Endodermal cell (in vitro differentiated cells): Measurements from ENCODE around the gene PIGX. TPM values are rescaled to one million over a fixed set of nuclear protein-coding genes. Genes with fewer than 3 reads are reported as not detected.

ENCODE experiments used
- DNase-seq: peaks from one replicate; pipeline ENCODE4 v3.0.0-alpha.2; 2017
- H3K27ac ChIP-seq: 2 replicates; pipeline ENCODE4 v1.5.1; 2013; ENCODE audit warnings: mild to moderate bottlenecking, low read depth, low read length, moderate library complexity
- H3K27me3 ChIP-seq: 2 replicates; pipeline ENCODE4 v1.6.1; 2013; ENCODE audit warnings: mild to moderate bottlenecking, low read length, moderate library complexity; ENCODE audit not compliant: insufficient read depth, control insufficient read depth, poor library complexity, severe bottlenecking
- H3K36me3 ChIP-seq: 2 replicates; pipeline ENCODE4 v1.7.0; 2013; ENCODE audit warnings: mild to moderate bottlenecking, low read length, moderate library complexity; ENCODE audit not compliant: control insufficient read depth, insufficient read depth
- H3K4me1 ChIP-seq: one replicate; pipeline ENCODE4 v1.7.0; 2013; ENCODE audit warnings: low read length; ENCODE audit not compliant: control insufficient read depth, insufficient read depth
- H3K4me3 ChIP-seq: 2 replicates; pipeline ENCODE4 v1.5.1; 2013; ENCODE audit warnings: mild to moderate bottlenecking, low read length, moderate library complexity
- H3K9ac ChIP-seq: 2 replicates; pipeline ENCODE4 v1.6.1; 2013; ENCODE audit warnings: mild to moderate bottlenecking, low read length, moderate library complexity; ENCODE audit not compliant: poor library complexity, severe bottlenecking; ENCODE audit errors: extremely low read depth
- H3K9me3 ChIP-seq: 2 replicates; pipeline ENCODE4 v1.6.1; 2013; ENCODE audit warnings: mild to moderate bottlenecking, low read length, moderate library complexity; ENCODE audit not compliant: control insufficient read depth
- H3K27ac Mint-ChIP-seq: 2 replicates; pipeline ENCODE4 v1.8.0; 2020; ENCODE audit warnings: mixed read lengths
- H3K27me3 Mint-ChIP-seq: 2 replicates; pipeline ENCODE4 v1.8.0; 2021; ENCODE audit warnings: mild to moderate bottlenecking, mixed read lengths; ENCODE audit not compliant: insufficient read depth
- H3K36me3 Mint-ChIP-seq: 2 replicates; pipeline ENCODE4 v1.8.0; 2020; ENCODE audit warnings: low read depth, mixed read lengths
- H3K4me1 Mint-ChIP-seq: 2 replicates; pipeline ENCODE4 v1.8.0; 2020; ENCODE audit warnings: mixed read lengths
- H3K4me3 Mint-ChIP-seq: 2 replicates; pipeline ENCODE4 v1.8.0; 2020; ENCODE audit warnings: mild to moderate bottlenecking, moderate library complexity, mixed read lengths
- H3K9me3 Mint-ChIP-seq: 2 replicates; pipeline ENCODE4 v1.8.0; 2020; ENCODE audit warnings: mild to moderate bottlenecking, mixed read lengths
- WGBS, 2 experiments: methylation state at CpG; one replicate each; pipeline versions ENCODE4 v1.1.5 to v1.1.7; 2013; ENCODE audit warnings: missing lambda C conversion rate in 2 of 2, mixed read lengths in 1 of 2; ENCODE audit not compliant: insufficient coverage in 1 of 2, insufficient read length in 1 of 2; 5-methylcytosine and 5-hydroxymethylcytosine counted together
- total RNA-seq, 2 donors: library from RNA; stranded (reverse); fragmentation: NEBNext Ultra II Directional in 1 of 2; extraction: Animal tissue kit (Norgen Biotek cat#: 25700) in 1 of 2; gene quantifications; 2 replicates in 1 of 2; 3 replicates in 1 of 2; pipeline ENCODE4 v1.2.1, GENCODE V29; 2021
- TF ChIP-seq, protein P1 (sequence below): fragments of 200-600 bp; sonication (generic); conservative IDR thresholded peaks from 2 replicates; pipeline ENCODE4 v1.5.0; 2021; ENCODE audit warnings: antibody characterized with exemption, mild to moderate bottlenecking

The PIGX gene
- total RNA-seq, 2 donors from 2014 or later: 21.8 to 33.3 TPM

DNA sequence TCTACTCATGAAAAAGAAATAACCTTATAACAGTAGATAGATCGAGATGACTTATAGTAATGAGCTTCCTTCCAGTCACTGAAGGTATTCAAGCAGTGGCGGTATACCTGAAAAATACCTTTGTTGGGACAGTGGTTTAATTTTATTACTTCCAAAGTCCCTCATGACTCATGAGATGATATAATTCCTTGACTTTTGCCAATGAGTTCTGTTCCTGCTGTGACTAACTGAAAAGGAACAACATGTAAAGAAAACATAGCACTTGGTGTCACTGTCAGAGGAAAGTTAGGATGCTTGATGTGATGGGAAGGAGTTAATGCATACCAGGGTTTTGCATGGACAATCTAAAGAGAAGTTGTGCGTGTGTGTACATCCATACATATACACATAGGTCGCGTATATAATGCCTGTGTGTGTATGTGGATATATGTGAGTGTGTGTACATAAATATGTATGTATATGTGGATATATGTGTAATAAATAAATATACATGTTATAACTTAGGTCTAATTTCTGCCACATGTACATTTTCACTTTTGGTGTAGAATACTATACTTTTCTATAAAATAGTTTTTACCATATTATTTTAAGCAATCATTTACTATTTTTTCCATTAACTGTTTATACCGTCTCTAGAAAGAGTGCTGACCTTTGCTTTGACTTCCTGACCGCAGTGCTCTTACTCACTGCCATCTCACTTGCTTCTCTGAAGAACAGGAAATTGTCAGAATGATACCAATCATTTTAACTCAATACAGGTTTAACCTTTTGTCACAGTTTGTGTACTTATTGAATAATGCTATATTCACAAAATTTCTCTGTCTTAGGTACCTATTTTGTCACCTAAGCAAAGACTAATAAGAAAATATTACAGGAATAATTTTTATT is 14.9 kb downstream of the PIGX start:
- Mint-ChIP-seq H3K4me3 (no peak overlapping the region), H3K27ac (no peak overlapping the region), H3K27me3 (no peaks in the 10 kb centered on the region), H3K4me1 (no peaks in the 10 kb centered on the region), H3K9me3 (no peaks in the 10 kb centered on the region), H3K36me3 (peaks cover 33% of the 10 kb centered on the region)
- TF ChIP-seq, protein P1, sequence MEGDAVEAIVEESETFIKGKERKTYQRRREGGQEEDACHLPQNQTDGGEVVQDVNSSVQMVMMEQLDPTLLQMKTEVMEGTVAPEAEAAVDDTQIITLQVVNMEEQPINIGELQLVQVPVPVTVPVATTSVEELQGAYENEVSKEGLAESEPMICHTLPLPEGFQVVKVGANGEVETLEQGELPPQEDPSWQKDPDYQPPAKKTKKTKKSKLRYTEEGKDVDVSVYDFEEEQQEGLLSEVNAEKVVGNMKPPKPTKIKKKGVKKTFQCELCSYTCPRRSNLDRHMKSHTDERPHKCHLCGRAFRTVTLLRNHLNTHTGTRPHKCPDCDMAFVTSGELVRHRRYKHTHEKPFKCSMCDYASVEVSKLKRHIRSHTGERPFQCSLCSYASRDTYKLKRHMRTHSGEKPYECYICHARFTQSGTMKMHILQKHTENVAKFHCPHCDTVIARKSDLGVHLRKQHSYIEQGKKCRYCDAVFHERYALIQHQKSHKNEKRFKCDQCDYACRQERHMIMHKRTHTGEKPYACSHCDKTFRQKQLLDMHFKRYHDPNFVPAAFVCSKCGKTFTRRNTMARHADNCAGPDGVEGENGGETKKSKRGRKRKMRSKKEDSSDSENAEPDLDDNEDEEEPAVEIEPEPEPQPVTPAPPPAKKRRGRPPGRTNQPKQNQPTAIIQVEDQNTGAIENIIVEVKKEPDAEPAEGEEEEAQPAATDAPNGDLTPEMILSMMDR: no peak
- Histone ChIP-seq H3K9me3 (no peaks in the 10 kb centered on the region), H3K4me1 (no peaks in the 10 kb centered on the region), H3K27me3 (no peaks in the 10 kb centered on the region), H3K36me3 (peaks cover 37% of the 10 kb centered on the region), H3K4me3 (no peak overlapping the region), H3K27ac (no peak overlapping the region), H3K9ac (no peak overlapping the region)
- WGBS, 2 experiments: 85 to 94% methylated on average over 3 to 5 of the region's 7 CpGs
- no peak for DNase-seq

DNA sequence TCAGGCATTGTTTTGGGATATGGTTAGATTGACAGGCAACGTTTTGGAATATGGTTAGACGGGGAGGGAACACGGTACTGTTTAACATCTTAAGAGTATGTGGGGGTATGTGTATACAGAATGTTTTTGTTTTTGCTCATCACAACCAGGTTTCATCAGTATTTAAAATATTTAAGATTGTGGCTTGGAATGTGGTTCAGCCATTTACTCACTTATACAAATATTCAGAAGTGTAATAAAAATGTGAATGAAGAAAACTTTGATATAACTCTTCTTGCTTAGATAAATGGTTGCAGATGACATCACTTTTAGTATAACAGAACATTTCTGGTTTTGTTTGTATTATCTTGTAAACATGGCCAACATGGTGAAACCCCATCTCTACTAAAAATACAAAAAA is 23.6 kb downstream of the PIGX start:
- no peak overlapping the region for H3K4me3 Mint-ChIP-seq
- no peak overlapping the region for H3K27ac Mint-ChIP-seq
- Histone ChIP-seq H3K9me3 (peaks cover 6% of the 10 kb centered on the region), H3K36me3 (peaks cover 21% of the 10 kb centered on the region), H3K4me1 (no peaks in the 10 kb centered on the region), H3K27me3 (no peaks in the 10 kb centered on the region), H3K27ac (no peak overlapping the region), H3K4me3 (no peak overlapping the region), H3K9ac (no peak overlapping the region)
- 98 to 100% methylated on average over 3 of the region's 3 CpGs for WGBS, 2 experiments
- no peaks in the 10 kb centered on the region for H3K27me3 Mint-ChIP-seq
- TF ChIP-seq, protein P1: no peak
- no peak for DNase-seq
- H3K9me3 Mint-ChIP-seq: peaks cover 11% of the 10 kb centered on the region
- H3K4me1 Mint-ChIP-seq: no peaks in the 10 kb centered on the region
- H3K36me3 Mint-ChIP-seq: peaks cover 30% of the 10 kb centered on the region

DNA sequence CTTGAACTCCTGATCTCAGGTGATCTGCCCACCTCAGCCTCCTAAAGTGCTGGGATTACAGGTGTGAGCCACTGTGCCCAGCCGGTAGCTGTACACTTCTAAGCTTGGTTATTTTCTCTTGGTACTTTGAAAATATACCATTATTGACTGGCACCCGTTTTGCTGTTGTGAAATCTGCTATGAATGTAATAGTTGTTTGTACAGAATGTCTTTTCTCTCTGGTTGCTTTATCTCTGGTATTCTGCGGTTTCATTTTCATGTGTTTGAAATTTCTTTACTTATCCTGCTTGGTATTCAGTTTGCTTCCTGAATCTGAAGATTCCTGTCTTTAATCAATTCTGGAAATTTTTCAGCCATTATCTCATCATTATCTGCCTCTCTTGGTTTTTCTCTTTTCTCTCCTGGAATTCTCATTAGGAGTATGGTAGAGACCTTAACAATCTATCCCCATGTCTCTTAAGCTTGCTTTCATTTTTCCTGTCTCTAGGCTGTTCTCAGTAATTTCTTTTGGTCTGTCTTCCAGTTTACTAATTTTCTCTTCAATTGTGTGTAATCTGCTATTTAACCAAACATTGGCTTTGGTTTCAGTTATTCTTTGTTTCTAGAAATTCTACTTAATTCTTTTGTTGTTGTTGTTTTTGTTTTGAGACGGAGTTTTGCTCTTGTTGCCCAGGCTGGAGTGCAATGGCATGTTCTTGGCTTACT is 24.6 kb downstream of the PIGX start:
- peaks cover 4% of the 10 kb centered on the region for H3K4me1 Mint-ChIP-seq
- H3K9ac ChIP-seq: no peak overlapping the region
- H3K36me3 Mint-ChIP-seq: peaks cover 26% of the 10 kb centered on the region
- peaks cover 11% of the 10 kb centered on the region for H3K9me3 Mint-ChIP-seq
- no peaks in the 10 kb centered on the region for H3K4me1 ChIP-seq
- no peaks in the 10 kb centered on the region for H3K27me3 Mint-ChIP-seq
- H3K36me3 ChIP-seq: peaks cover 14% of the 10 kb centered on the region
- no peak overlapping the region for H3K27ac Mint-ChIP-seq
- H3K4me3 ChIP-seq: no peak overlapping the region
- H3K27me3 ChIP-seq: no peaks in the 10 kb centered on the region
- peaks cover 6% of the 10 kb centered on the region for H3K9me3 ChIP-seq
- no peak overlapping the region for H3K27ac ChIP-seq
- TF ChIP-seq, protein P1: no peak
- no peak overlapping the region for H3K4me3 Mint-ChIP-seq
- DNase-seq: no peak
- WGBS, 2 experiments: 97 to 100% methylated on average over 3 to 4 of the region's 4 CpGs
